Astrocyte of the hippocampus (primary cell): ENCODE data around the gene CCM2.

ENCODE experiments used
- DNase-seq: peaks from one replicate; pipeline ENCODE4 v3.0.0; 2011; ENCODE audit warnings: low read depth, low spot score

The CCM2 gene

DNA sequence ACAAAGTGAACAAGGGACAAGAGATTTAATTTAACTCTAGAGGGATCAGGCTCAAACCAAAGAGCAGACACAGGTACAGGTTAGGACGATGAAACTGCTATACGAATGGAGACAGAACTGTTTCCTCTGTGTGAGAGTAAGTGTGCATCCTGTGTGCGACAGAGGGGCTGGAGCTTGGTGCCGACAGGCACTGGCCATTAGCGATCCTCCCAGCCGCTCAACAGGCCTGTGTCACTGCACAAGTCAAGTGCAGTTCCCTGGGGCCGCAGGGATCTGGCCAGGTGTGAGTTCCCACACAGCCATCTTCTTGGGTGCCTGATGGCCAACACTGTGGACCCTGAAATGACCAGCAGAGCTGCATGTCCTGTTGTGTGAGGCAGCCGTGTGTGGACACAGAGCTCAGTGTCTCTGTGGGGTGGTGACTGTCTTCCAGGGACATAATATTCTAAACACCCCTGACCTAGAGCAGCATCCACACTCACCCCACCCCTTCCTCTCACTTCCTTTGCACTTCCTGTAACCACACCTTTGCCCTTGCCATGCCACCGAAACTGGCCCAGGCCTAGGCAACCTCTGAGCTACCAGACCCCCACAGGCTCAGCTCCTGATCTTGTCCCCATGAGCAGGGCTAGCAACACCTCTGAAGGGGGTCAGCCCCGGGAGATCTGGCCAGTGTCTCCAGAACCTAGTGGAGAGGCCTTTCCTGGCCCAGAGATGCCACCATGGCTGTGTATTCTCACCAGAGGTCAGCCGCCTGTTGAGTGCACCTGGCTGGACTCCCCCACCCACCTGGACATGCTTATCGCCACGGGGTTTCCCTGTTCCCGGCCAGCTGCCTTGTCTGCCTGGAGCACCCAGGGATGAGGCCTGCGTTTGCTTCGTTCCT is 123.2 kb downstream of the CCM2 start:
- DNase-seq, result no peak

DNA sequence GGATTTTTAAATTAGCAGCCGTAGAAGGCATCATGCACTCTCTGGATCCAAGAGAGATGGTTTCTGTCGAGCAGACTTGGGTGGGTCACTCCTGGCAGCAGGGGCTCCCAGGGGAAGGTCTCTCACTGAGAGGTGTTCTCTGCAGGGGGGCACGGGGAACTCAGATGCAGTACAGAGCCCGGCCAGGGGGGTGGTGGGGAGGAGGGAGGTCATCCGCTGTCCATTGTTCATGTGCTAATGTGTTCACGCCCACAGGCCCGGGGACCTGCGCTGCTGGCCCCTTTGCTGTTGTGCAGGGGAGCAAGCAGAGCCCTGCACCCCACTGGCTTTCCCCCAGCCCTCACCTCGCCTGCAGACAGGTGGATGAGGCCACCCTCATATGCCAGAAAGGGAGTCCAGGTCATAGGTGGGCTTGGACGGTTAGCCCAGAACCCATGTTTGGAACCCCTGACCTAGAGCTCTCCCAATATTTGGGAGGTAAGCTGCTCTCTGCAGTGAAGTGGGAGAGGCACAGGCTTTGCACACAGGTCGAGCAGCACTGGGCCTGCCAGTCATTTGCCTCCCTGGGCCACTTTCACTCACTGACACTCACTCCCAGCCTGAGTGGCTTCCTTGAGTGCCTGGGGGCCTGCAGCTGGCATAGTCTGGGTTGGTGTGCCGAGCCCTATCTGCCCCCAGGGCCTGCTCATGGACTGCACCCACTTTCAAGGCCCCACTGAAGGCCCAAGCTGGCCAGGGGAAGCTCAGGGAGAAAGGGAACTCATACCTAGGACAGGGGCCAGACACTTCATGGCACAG is 124.1 kb downstream of the CCM2 start:
- DNase-seq, result no peak

DNA sequence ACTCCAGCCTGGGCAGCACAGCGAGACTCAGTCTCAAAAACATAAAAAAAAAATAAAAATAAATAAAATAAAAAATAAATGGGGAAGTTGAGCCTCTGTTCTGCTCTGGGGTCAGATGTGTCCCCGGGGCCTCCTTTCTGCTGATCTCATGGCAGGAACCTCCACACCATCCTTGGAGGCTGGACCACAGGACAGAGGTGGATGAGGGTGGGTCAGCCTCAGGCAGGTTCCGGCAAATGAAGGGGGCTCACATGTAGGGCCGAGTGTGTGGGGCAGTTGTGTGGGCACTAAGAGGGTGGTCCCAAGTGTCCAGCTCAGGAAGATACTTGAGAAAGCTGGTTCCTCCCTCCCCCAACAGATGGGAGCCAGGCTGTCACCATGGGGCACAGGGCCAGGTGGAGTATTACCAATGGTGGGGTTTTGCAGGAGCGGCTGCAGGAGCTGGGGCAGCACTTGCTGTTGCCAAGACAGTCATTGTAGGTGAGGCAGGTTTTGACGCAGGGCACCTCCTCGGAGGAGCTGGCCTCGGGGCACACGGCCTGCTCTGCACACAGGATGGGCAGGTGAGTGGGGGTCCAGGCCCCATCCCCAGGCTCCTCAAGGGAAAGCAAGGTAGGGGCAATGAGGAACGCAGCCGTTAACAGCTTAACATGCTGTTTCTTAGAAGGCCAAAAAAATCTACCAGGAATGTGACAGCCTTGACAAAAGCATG is 125.3 kb downstream of the CCM2 start:
- DNase-seq, result no peak
